ENCODE results near the gene GRIP2. TPM values are rescaled to one million over a fixed set of nuclear protein-coding genes. Genes with fewer than 3 reads are reported as not detected.

GRIP2 gene
- polyA plus RNA-seq, 1 donor from 2014 or later = 8.6 TPM

DNA sequence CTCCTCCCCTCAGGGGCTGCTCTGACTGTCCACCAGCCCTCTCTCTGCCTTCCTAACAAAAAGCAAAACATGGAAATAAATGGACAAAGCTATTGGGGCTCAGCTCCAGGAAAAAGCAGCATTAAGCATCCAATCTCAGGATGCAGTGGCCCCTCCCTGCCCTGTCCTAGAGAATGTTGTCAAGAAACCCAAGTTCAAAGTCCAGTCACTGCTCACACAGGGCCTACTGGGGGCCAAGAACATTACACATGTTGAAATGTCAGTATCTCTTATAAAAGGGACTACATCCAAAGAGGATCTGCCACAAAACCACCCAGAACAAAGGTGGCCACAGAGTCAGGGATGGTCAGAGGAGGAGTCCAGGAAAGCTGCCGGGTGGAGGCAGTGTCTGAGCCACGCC is 7.6 kb upstream of the GRIP2 start:
- H3K9me2 ChIP-seq (ENCODE audit: insufficient read depth, low read length) = no peaks in the 10 kb centered on the region
- no peaks in the 10 kb centered on the region for H3K36me3 ChIP-seq (ENCODE audit: insufficient read depth, low read length)
- no peak overlapping the region for H3K4me3 ChIP-seq (ENCODE audit: low read length)
- no peak overlapping the region for H3K9ac ChIP-seq (ENCODE audit: low read length)
- no peaks in the 10 kb centered on the region for H4K20me1 ChIP-seq (ENCODE audit: insufficient read depth)
- H3K9me3 ChIP-seq (ENCODE audit: low read length) = no peaks in the 10 kb centered on the region
- no peak overlapping the region for H3K4me2 ChIP-seq (ENCODE audit: low read length)
- TF ChIP-seq EZH2 (IDR thresholded peaks at IDR 0.05; ENCODE audit: borderline replicate concordance, insufficient read depth, low read length, poor library complexity, severe bottlenecking) (no peak), POLR2AphosphoS5 (IDR thresholded peaks at IDR 0.05) (no peak), MXI1 (conservative IDR thresholded peaks at IDR 0.05; ENCODE audit: poor library complexity, severe bottlenecking) (no peak), EP300 (conservative IDR thresholded peaks at IDR 0.05; ENCODE audit: poor library complexity, severe bottlenecking) (no peak), SMC3 (conservative IDR thresholded peaks at IDR 0.05; ENCODE audit: poor library complexity) (no peak), TAF1 (IDR thresholded peaks at IDR 0.05; ENCODE audit: low read depth) (no peak)
- TF ChIP-seq, protein P1, sequence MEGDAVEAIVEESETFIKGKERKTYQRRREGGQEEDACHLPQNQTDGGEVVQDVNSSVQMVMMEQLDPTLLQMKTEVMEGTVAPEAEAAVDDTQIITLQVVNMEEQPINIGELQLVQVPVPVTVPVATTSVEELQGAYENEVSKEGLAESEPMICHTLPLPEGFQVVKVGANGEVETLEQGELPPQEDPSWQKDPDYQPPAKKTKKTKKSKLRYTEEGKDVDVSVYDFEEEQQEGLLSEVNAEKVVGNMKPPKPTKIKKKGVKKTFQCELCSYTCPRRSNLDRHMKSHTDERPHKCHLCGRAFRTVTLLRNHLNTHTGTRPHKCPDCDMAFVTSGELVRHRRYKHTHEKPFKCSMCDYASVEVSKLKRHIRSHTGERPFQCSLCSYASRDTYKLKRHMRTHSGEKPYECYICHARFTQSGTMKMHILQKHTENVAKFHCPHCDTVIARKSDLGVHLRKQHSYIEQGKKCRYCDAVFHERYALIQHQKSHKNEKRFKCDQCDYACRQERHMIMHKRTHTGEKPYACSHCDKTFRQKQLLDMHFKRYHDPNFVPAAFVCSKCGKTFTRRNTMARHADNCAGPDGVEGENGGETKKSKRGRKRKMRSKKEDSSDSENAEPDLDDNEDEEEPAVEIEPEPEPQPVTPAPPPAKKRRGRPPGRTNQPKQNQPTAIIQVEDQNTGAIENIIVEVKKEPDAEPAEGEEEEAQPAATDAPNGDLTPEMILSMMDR (IDR thresholded peaks at IDR 0.05; ENCODE audit: poor library complexity, severe bottlenecking) = no peak
- TF ChIP-seq, protein P2, sequence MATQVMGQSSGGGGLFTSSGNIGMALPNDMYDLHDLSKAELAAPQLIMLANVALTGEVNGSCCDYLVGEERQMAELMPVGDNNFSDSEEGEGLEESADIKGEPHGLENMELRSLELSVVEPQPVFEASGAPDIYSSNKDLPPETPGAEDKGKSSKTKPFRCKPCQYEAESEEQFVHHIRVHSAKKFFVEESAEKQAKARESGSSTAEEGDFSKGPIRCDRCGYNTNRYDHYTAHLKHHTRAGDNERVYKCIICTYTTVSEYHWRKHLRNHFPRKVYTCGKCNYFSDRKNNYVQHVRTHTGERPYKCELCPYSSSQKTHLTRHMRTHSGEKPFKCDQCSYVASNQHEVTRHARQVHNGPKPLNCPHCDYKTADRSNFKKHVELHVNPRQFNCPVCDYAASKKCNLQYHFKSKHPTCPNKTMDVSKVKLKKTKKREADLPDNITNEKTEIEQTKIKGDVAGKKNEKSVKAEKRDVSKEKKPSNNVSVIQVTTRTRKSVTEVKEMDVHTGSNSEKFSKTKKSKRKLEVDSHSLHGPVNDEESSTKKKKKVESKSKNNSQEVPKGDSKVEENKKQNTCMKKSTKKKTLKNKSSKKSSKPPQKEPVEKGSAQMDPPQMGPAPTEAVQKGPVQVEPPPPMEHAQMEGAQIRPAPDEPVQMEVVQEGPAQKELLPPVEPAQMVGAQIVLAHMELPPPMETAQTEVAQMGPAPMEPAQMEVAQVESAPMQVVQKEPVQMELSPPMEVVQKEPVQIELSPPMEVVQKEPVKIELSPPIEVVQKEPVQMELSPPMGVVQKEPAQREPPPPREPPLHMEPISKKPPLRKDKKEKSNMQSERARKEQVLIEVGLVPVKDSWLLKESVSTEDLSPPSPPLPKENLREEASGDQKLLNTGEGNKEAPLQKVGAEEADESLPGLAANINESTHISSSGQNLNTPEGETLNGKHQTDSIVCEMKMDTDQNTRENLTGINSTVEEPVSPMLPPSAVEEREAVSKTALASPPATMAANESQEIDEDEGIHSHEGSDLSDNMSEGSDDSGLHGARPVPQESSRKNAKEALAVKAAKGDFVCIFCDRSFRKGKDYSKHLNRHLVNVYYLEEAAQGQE (IDR thresholded peaks at IDR 0.05; ENCODE audit: borderline replicate concordance) = no peak
- no peak overlapping the region for H2AFZ ChIP-seq (ENCODE audit: low read depth, low read length)
- no peaks in the 10 kb centered on the region for H3F3A ChIP-seq (ENCODE audit: insufficient read depth, low read length, poor library complexity, severe bottlenecking)
- no peak overlapping the region for H3K27ac ChIP-seq (ENCODE audit: low read length)
- no peaks in the 10 kb centered on the region for H3K27me3 ChIP-seq (ENCODE audit: insufficient read depth, low read depth, low read length)
- H3K79me2 ChIP-seq (replicated peaks; ENCODE audit: insufficient read depth, low read length) = no peaks in the 10 kb centered on the region

DNA sequence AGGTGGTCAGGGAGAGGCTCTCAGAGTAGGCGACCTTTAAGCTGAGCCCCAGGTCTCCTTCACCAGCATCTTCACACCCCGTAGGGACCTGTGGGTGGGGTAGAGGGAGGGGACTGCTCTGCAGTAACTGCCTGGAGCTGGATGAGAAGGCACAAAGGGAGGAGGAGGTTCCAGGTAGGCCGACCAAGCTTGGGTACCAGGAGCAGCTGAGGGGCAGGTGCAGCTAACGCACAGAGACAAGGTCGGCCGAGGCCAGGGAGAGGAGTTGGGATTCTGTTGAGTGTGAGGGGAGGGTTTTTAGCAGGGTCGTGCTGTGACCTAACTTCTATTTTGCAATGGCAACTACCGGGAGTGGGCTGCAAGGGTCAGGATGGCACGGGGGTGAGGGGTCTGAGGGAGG is 5.9 kb upstream of the GRIP2 start:
- Histone ChIP-seq H4K20me1 (ENCODE audit: insufficient read depth) (no peaks in the 10 kb centered on the region), H3K9me3 (ENCODE audit: low read length) (no peaks in the 10 kb centered on the region), H3K4me3 (ENCODE audit: low read length) (no peak overlapping the region)

More for the DNA sequence above, 5.9 kb upstream of the GRIP2 start:
- H3K79me2 ChIP-seq (replicated peaks; ENCODE audit: insufficient read depth, low read length) = no peaks in the 10 kb centered on the region
- no peak overlapping the region for H3K9ac ChIP-seq (ENCODE audit: low read length)
- H3F3A ChIP-seq (ENCODE audit: insufficient read depth, low read length, poor library complexity, severe bottlenecking) = no peaks in the 10 kb centered on the region
- no peaks in the 10 kb centered on the region for H3K9me2 ChIP-seq (ENCODE audit: insufficient read depth, low read length)
- no peak overlapping the region for H3K4me2 ChIP-seq (ENCODE audit: low read length)
- no peaks in the 10 kb centered on the region for H3K36me3 ChIP-seq (ENCODE audit: insufficient read depth, low read length)
- H3K27me3 ChIP-seq (ENCODE audit: insufficient read depth, low read depth, low read length) = no peaks in the 10 kb centered on the region
- no peak overlapping the region for H3K27ac ChIP-seq (ENCODE audit: low read length)
- no peak for TF ChIP-seq SMC3 (conservative IDR thresholded peaks at IDR 0.05; ENCODE audit: poor library complexity)
- TF ChIP-seq EZH2 (IDR thresholded peaks at IDR 0.05; ENCODE audit: borderline replicate concordance, insufficient read depth, low read length, poor library complexity, severe bottlenecking) = no peak
- TF ChIP-seq EP300 (conservative IDR thresholded peaks at IDR 0.05; ENCODE audit: poor library complexity, severe bottlenecking) = no peak
- no peak for TF ChIP-seq MXI1 (conservative IDR thresholded peaks at IDR 0.05; ENCODE audit: poor library complexity, severe bottlenecking)
- TF ChIP-seq, protein P2 (IDR thresholded peaks at IDR 0.05; ENCODE audit: borderline replicate concordance) = no peak
- TF ChIP-seq, protein P1 (IDR thresholded peaks at IDR 0.05; ENCODE audit: poor library complexity, severe bottlenecking) = no peak
- no peak for TF ChIP-seq RAD21 (conservative IDR thresholded peaks at IDR 0.05)
- TF ChIP-seq POLR2AphosphoS5 (IDR thresholded peaks at IDR 0.05) = no peak
- TF ChIP-seq TAF1 (IDR thresholded peaks at IDR 0.05; ENCODE audit: low read depth) = no peak
- no peak overlapping the region for H2AFZ ChIP-seq (ENCODE audit: low read depth, low read length)
